ENCODE data around the gene ERICH2. TPM values are rescaled to one million over a fixed set of nuclear protein-coding genes. Genes with fewer than 3 reads are reported as not detected.

The ERICH2 gene
- polyA plus RNA-seq, 3 donors, result not detected

DNA sequence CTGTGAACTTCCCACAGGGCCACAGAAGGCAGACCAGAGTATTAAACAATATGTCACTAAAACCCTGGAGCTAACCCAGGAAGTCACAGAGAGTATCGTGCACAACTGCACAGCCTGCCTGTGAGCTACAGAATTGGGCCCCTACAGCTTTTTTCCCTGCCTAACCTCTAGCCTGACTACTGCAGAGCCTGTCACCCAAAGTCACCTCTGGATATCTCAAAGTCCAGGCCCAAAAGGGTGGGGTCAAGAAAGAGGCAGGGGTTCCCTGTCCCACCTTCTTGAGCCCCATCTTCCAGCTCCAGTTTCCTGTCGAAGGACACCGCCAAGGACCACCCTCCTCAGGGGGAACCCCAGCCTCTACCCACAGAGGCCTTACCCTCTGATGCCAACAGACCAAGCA, 60.0 kb downstream of the ERICH2 start:
- H3K9me3 ChIP-seq (replicated peaks in 1 of 2; ENCODE audit: control insufficient read depth in 1 of 2, insufficient read depth in 1 of 2, low read length in 2 of 2), result no peaks in the 10 kb centered on the region
- Mint-ChIP-seq H3K27me3 (ENCODE audit: low read depth in 3 of 3) (peaks cover 34 to 52% (median 50%) of the 10 kb centered on the region in 3 donors), H3K36me3 (no peaks in the 10 kb centered on the region), H3K9me3 (peaks cover 0 to 6% (median 0%) of the 10 kb centered on the region in 7 donors), H3K4me3 (no peak overlapping the region), H3K4me1 (no peaks in the 10 kb centered on the region), H3K27ac (no peak overlapping the region)
- no peak overlapping the region for H3K9ac ChIP-seq (ENCODE audit: insufficient read depth, low read length, poor library complexity, severe bottlenecking)
- peaks cover 5 to 23% of the 10 kb centered on the region in 2 donors for H3K27me3 ChIP-seq (ENCODE audit: control insufficient read depth in 2 of 2, insufficient read depth in 2 of 2, low read length in 2 of 2)
- no peaks in the 10 kb centered on the region for H3K36me3 ChIP-seq (replicated peaks in 1 of 2; ENCODE audit: control insufficient read depth in 1 of 2, insufficient read depth in 2 of 2, low read length in 2 of 2)
- H2AFZ ChIP-seq (ENCODE audit: insufficient read depth, low read depth, low read length, poor library complexity, severe bottlenecking), result no peak overlapping the region
- no peaks in the 10 kb centered on the region for H3K79me2 ChIP-seq (ENCODE audit: insufficient read depth, low read length)
- H3K4me3 ChIP-seq (replicated peaks in 1 of 3; ENCODE audit: low read depth in 2 of 3, low read length in 3 of 3), result no peak overlapping the region
- H3K4me2 ChIP-seq (replicated peaks; ENCODE audit: extremely low read depth, low read length, poor library complexity, severe bottlenecking), result no peak overlapping the region
- DNase-seq, result no peak
- no peak for TF ChIP-seq CTCF (IDR thresholded peaks at IDR 0.05)
- intact Hi-C loops (cut with micrococcal nuclease), result no loop called here
- no peaks in the 10 kb centered on the region for H3K4me1 ChIP-seq (ENCODE audit: control insufficient read depth in 1 of 2, insufficient read depth in 2 of 2, low read length in 2 of 2)
- no peak overlapping the region for H3K27ac ChIP-seq (ENCODE audit: low read depth in 1 of 2, low read length in 2 of 2)
- WGBS (ENCODE audit: insufficient coverage), result 100% methylated on average over 3 of the region's 3 CpGs
- no peaks in the 10 kb centered on the region for H4K20me1 ChIP-seq (ENCODE audit: insufficient read depth, low read length)

DNA sequence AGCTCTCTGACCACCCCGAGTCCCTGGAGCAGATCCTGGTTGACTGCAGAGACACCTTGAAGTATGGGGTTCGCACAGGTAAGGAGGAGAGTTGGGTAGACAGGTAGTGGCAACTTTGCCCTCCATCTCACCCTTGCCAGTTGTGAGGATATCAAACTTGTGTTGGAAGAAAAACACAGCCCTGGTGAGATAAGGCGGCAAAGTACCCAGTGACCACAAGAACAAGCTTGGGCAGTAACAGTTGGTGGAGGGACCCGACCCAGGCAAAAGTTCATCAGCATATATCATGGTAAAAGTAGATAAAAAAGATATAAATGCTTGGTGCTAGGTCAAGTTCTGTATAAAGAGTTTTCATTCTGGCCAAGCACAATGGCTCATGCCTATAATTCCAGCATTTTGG, 60.9 kb downstream of the ERICH2 start:
- H3K79me2 ChIP-seq (ENCODE audit: insufficient read depth, low read length), result no peaks in the 10 kb centered on the region
- no peaks in the 10 kb centered on the region for H4K20me1 ChIP-seq (ENCODE audit: insufficient read depth, low read length)
- whole genome bisulfite sequencing (ENCODE audit: insufficient coverage), result 92% methylated on average over 2 of the region's 4 CpGs
- peaks cover 26 to 46% (median 42%) of the 10 kb centered on the region in 3 donors for H3K27me3 Mint-ChIP-seq (ENCODE audit: low read depth in 3 of 3)
- H3K4me3 ChIP-seq (replicated peaks in 1 of 3; ENCODE audit: low read depth in 2 of 3, low read length in 3 of 3), result no peak overlapping the region
- no peaks in the 10 kb centered on the region for H3K36me3 Mint-ChIP-seq
- H3K9me3 ChIP-seq (replicated peaks in 1 of 2; ENCODE audit: control insufficient read depth in 1 of 2, insufficient read depth in 1 of 2, low read length in 2 of 2), result no peaks in the 10 kb centered on the region
- H3K27me3 ChIP-seq (ENCODE audit: control insufficient read depth in 2 of 2, insufficient read depth in 2 of 2, low read length in 2 of 2), result peaks cover 0 to 15% of the 10 kb centered on the region in 2 donors
- no peak overlapping the region for H3K4me3 Mint-ChIP-seq
- no peak for TF ChIP-seq CTCF (IDR thresholded peaks at IDR 0.05)
- no peak overlapping the region for H3K9ac ChIP-seq (ENCODE audit: insufficient read depth, low read length, poor library complexity, severe bottlenecking)
- DNase-seq, result no peak
- no peak overlapping the region for H3K27ac ChIP-seq (ENCODE audit: low read depth in 1 of 2, low read length in 2 of 2)
- no peak overlapping the region for H2AFZ ChIP-seq (ENCODE audit: insufficient read depth, low read depth, low read length, poor library complexity, severe bottlenecking)
- H3K9me3 Mint-ChIP-seq, result peaks cover 0 to 4% (median 0%) of the 10 kb centered on the region in 7 donors
- intact Hi-C loops (cut with micrococcal nuclease), result no loop called here
- H3K4me1 Mint-ChIP-seq, result no peaks in the 10 kb centered on the region
- H3K27ac Mint-ChIP-seq, result no peak overlapping the region
- H3K36me3 ChIP-seq (replicated peaks in 1 of 2; ENCODE audit: control insufficient read depth in 1 of 2, insufficient read depth in 2 of 2, low read length in 2 of 2), result no peaks in the 10 kb centered on the region
- no peak overlapping the region for H3K4me2 ChIP-seq (replicated peaks; ENCODE audit: extremely low read depth, low read length, poor library complexity, severe bottlenecking)
- H3K4me1 ChIP-seq (ENCODE audit: control insufficient read depth in 1 of 2, insufficient read depth in 2 of 2, low read length in 2 of 2), result no peaks in the 10 kb centered on the region

Measured in CD14-positive monocyte (primary cell).